GM12864 (cell line): Measurements from ENCODE around the gene FETUB.

ENCODE experiments used
- DNase-seq: peaks from one replicate; pipeline ENCODE4 v3.0.0-alpha.2; 2011; ENCODE audit warnings: low read depth
- H3K4me3 ChIP-seq: 2 replicates; pipeline ENCODE4 v1.5.1; 2011; ENCODE audit warnings: mild to moderate bottlenecking, low read depth, low read length, control low read depth
- CTCF ChIP-seq: IDR thresholded peaks from 2 replicates; pipeline ENCODE4 v1.5.1; 2011; ENCODE audit warnings: low read depth, mild to moderate bottlenecking, moderate library complexity, low read length, control low read depth, inconsistent platforms; ENCODE audit errors: missing control alignments

FETUB gene

GRCh38 chr3:186637686-186638085 lies 2.5 kb upstream of the FETUB start:
- no peak for TF ChIP-seq CTCF
- H3K4me3 ChIP-seq: no peak overlapping the region
- DNase-seq: no peak

- DNase-seq: no peak
These were observed 1.9 kb upstream of the FETUB start for GRCh38 chr3:186638259-186638658.

GRCh38 chr3:186640473-186640818 lies 247 bp downstream of the FETUB start:
- no peak for TF ChIP-seq CTCF
- DNase-seq: no peak
- H3K4me3 ChIP-seq: no peak overlapping the region

More at GRCh38 chr3:186638259-186638658, 1.9 kb upstream of the FETUB start:
- no peak overlapping the region for H3K4me3 ChIP-seq
- no peak for TF ChIP-seq CTCF

- H3K4me3 ChIP-seq: no peak overlapping the region
- no peak for DNase-seq
- no peak for TF ChIP-seq CTCF
These were observed 730 bp downstream of the FETUB start for GRCh38 chr3:186640929-186641328.

- no peak for TF ChIP-seq CTCF
- DNase-seq: no peak
- H3K4me3 ChIP-seq: no peak overlapping the region
These were observed 1.8 kb downstream of the FETUB start for GRCh38 chr3:186642014-186642413.

- H3K4me3 ChIP-seq: no peak overlapping the region
- DNase-seq: no peak
- TF ChIP-seq CTCF: no peak
These were observed 3.3 kb downstream of the FETUB start for GRCh38 chr3:186643493-186643892.

GRCh38 chr3:186644683-186645082 lies 4.5 kb downstream of the FETUB start:
- no peak for TF ChIP-seq CTCF
- H3K4me3 ChIP-seq: no peak overlapping the region
- no peak for DNase-seq
